HuH-7.5 (cell line): ENCODE data around the gene B4GALNT3.

Experiments used
- DNase-seq: peaks from one replicate; pipeline ENCODE4 v3.0.0; 2011; ENCODE audit warnings: low spot score

Gene B4GALNT3

GRCh38 chr12:509500-509899, 49.8 kb downstream of the B4GALNT3 start:
- DNase-seq = no peak

DNA sequence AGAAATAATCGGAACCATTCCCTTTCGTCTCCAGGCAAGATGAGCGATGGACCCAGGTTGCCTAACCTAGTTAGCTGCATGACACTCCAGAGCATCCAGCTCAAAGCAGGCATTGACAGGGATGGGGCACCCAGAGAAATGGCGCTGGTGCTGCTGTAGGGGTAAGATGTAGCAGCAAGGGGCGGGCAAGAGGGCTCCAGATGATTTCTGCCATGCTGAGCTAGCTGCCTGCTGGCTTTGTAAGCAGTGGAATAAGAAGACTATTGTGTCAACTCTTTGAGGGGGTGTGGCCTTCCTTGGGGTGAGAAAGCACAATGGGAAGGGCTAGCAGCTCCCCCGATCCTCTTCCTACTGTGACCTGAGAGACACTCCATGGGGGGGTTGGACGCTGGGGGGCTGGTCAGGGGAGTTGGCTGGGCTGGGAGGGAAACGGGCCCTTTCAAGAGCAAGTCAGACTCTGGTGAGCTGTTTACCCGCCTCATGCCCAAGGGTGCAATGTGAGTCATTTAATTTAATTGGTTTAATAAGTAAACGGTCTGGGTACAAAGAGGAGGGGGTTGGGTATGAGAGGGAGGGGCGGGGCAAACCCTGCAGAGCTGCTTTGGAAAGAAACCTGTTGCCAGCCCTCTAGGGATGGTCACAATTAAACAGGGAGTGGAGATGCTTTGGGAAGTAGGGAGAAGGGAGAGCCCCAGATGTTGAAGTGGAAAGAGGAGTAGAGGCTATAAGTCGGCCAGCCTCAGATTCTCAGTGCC, 50.5 kb downstream of the B4GALNT3 start:
- DNase-seq = no peak

GRCh38 chr12:512933-513332, 53.2 kb downstream of the B4GALNT3 start:
- DNase-seq = no peak

GRCh38 chr12:513446-513845, 53.7 kb downstream of the B4GALNT3 start:
- DNase-seq = no peak

GRCh38 chr12:517538-517937, 57.8 kb downstream of the B4GALNT3 start:
- DNase-seq = no peak

- DNase-seq = no peak
These were observed 60.4 kb downstream of the B4GALNT3 start for GRCh38 chr12:520119-520518.

GRCh38 chr12:522692-523378, 63.1 kb downstream of the B4GALNT3 start:
- DNase-seq = no peak

DNA sequence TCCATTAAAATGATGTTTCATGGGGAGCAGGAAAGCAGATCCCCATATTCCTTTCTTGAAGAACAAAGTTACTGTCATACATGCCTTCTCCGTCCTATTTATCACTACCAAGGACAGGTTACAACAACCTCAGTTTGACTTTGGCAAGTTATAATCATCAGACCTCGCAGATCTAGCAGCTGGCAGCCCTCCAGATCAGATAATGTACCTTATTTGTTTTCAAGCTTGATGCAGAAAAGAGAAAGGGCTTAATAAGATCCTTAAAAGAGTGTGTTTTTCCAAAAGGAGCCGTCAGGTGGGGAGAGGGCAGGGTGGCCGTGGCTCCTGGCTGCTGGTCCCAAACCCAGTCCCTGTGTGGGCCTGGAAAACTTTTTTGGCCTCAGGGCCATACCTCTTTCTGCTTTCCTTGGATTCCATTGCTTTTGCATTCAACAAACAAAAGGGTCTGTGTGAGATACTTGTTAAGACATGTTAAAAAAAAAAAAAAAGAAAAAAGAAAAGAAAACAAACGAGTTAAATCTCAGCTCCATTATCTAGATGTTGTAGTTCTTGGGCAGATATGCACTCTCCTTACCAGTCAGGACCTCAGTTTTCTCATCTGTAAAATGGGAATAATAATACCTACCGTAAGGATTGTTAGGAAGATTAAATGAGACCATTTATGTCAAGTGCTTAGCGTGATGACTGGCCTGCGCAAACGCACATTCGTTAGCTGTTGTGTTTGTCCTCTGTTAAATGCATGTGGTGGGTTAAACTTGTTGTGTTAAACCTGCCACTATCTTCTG, 64.6 kb downstream of the B4GALNT3 start:
- no peak for DNase-seq

- no peak for DNase-seq
These were observed 66.3 kb downstream of the B4GALNT3 start for GRCh38 chr12:526089-526488.

DNA sequence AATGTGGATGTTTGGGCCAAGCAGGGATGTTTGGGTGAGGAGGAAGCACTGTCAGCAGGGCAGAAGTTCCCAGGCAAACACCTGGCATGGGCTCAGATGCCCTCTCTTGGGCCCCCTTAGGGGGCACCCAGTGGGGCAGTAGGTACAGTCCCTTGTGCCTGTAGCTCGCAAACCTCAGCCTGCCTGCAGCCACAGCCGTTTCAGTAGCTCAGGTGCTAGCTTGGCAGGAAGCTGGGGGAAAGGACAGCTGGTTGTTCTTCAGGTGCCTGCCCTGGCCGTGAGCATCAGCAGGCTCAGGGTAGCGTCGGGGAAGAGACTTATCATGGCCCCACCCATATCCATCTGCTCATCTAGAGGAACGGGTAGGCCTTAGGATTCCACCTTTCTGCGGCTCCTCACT, 67.5 kb downstream of the B4GALNT3 start:
- no peak for DNase-seq

DNA sequence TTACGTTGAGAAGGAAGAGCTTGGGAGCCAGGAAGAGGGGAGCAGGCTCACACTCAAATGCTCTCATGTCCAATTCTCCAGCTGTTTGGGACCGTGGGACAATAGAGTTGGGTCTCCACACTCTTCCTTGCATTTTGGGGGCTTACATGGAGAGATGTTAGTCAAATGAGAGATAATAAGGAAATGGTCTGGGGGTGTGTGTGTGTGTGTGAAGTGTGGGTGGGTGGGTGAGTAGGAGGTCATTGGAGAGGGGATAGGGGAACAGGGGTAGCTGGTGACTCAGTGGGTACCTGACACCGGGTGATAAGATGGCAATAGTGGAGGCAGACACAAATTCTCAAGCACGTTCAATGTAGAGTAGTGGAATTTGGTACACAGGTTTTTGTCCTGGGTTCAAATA, 68.0 kb downstream of the B4GALNT3 start:
- no peak for DNase-seq

- DNase-seq = no peak
These were observed 70.6 kb downstream of the B4GALNT3 start for GRCh38 chr12:530308-530707.

GRCh38 chr12:530821-531220, 71.1 kb downstream of the B4GALNT3 start:
- no peak for DNase-seq

- no peak for DNase-seq
These were observed 72.3 kb downstream of the B4GALNT3 start for GRCh38 chr12:531951-532585.

GRCh38 chr12:532908-533565, 73.3 kb downstream of the B4GALNT3 start:
- no peak for DNase-seq

- no peak for DNase-seq
These were observed 74.0 kb downstream of the B4GALNT3 start for GRCh38 chr12:533718-534117.

- DNase-seq = no peak
These were observed 74.5 kb downstream of the B4GALNT3 start for GRCh38 chr12:534216-534615.

- DNase-seq = no peak
These were observed 75.7 kb downstream of the B4GALNT3 start for GRCh38 chr12:535396-535795.

GRCh38 chr12:536751-537245, 77.1 kb downstream of the B4GALNT3 start:
- no peak for DNase-seq

- DNase-seq = no peak
These were observed 78.0 kb downstream of the B4GALNT3 start for GRCh38 chr12:537772-538171.

GRCh38 chr12:538731-539539, 79.2 kb downstream of the B4GALNT3 start:
- peak; percentile 62 for DNase-seq
